NCI-H1930 (cell line): Measurements from ENCODE around the gene CDH23.

Experiments used
- DNase-seq, 2 experiments: peaks; one replicate each; lab custom pipeline; 2025; lab: John Stamatoyannopoulos, UW

CDH23 gene

DNA sequence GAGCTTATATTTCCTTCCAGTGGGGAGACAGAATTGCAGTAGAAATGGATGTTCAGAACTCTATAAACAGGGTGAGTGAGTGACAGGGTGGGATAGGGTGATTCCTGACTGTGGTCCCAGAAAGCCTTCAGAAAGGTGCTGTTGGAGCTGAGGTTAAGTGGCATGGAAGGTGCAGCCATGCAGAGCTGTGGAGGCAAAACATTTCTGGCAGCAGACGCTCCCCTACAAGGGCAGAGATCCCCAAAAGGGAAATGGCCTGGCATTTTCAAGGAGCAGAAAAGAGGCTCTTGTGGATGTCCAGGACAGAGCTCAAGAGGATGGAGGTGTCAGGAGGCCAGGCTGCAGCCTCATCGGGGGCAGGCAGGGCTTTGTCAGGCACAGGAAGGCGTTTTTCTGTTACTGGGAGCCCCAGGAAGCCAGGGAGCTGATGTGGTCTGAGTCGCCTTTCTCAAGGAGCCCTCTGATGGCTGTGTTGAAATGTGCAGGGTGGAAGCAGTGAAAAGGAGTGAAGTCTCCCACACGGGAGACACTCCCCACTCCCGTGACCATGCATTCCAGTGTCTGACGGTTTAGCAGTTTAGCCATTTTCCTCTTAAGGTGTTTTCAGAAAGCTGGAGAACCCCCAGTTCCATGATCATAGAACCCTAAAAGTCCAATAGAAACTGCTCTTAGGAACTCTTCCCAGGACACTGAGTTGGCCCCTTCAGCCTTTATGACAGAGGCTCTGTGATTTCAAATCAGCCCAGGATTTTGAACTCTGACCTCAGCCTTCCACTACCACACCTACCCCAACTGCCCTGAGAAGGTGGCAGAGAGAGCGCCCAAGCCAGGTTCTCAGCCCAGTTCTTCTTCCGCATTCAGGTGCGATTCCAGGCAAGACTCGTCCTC, 226.6 kb downstream of the CDH23 start:
- no peak for DNase-seq

DNA sequence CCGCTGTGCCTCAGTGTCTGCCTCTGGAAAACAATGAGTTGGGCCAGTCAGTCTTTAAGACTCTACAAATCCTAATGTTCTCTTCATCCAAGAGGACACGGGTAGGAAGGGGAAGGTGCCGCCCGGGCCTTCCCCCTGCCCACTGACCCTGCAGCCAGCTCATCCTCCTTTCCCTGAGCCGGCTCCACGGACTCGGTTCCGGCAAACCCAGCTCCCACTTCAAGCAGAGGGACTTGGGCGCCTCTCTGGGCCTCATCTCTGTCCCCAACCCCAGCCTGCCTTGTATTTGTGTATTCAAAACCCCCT, 227.2 kb downstream of the CDH23 start:
- no peak for DNase-seq

DNA sequence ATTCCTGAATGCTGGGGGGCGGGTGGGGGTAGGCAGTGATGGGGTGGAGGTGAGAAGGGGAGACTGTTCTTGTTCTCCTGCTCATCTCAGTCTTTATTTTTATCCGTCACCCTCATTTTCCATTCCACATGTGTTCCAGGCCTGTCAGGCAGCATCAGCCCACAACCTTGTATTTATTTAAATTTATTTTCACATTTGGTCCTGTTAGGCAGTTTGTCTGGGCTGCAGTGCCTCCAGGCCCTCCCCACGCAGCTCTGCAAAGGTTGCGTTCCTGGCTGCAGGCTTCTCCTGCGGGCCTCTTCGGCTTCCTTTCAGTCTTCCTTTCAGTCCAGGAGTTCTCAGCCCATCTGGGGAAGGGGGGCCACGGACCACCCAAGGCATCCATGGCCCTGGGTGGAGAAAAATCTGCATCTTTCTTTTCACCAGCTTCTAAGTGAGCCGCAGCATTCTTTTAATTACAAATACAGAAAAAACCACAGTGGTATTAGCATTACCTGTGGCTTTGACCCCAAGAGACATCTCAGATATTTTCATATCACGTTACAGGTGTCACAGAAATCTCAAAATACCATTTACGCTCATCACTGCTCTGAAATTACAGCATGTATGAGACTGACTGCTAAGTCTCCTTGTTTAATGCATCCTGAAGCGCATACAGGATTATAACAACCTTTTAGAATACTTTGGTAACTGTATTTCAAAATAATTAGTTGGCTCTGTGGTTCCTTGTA, 228.9 kb downstream of the CDH23 start:
- no peak for DNase-seq

DNA sequence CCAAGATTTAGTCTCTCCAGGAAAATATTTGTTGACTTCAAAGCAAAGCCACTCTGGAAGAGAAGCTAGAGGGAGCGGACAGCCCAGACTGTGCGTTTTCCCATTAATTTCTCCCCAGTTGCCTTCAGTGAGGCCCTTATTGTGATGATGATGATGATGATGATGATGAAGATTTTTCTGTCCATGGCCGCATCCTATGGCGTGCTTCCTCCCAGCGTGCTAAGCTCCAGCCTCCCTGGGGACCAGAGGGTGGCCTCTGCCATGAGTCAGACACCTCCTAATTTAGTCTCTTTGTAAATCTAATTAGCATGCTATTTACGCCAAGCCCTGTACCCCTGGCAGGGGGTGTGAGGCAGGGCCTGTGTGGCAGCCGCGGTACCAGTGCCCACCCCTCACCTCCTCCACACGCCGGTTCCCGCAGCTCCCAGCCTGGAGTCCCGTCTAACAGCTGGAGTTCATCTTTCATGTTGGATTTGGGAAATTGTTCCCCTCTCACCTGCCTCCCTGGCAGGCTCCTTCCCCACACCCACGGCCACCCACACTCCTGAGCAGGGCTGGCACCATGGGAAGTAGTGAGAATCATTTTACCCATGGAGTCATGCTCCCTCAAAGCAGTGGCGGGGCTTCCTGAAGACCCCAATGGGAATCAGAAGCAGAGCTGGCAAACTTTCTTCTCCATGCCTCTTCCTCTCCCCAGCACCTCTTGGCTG, 230.7 kb downstream of the CDH23 start:
- DNase-seq = no peak

DNA sequence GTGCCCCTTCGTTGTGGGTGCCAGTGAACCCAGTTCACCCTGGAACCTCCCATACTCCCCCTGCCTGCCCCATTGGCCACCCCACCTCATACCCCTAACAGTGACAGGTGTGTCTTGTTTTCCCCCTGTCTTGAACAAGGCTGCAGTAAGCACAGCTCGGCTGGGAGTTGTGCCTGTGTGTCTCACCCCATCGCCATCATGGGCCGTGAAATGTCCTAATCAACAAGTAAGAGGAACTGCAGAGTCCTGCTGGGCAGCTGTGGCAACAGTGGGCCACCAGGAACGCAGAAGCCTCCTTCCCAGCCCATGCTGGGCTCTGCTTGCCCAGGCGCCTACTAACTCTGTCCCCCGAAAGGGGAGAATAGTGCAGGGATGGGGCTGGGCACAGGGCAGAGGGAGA, 231.2 kb downstream of the CDH23 start:
- no peak for DNase-seq

DNA sequence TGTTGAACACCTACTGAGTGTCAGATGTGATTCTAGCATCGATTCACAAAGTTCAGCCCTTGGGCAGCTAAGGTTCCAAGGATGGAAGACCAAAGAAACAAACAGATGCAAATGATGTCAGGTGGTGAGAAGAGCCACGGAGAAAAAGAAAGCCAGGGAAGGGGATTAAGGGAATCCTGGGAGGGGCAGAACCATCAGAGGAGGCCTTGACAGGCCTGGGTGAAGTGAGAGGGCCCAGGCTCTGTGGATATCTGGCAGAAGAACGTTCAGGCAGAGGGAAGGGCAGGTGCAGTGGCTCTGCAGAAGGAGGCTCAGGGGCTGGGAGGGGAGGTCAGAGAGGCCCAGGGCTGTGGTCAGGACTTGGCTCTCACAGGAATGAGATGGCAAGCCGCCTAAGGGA, 232.4 kb downstream of the CDH23 start:
- DNase-seq = no peak

DNA sequence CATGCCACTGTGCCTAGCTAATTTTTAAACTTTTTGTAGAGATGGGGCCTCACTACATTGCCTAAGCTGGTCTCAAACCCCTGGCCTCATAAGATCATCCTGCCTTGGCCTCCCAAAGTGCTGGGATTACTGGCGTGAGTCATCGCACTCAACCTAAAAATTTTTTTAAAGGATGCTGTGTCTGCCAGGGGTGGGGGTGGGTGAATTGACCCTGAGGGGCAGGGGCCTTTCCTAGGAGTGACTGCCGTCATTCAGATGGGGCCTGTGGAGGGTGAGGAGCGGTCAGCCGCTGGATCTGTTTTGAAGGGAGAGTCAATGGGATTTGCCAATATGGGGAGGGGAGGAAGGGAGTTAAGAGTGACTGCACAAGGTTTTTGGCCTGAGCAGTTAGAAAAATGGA, 233.4 kb downstream of the CDH23 start:
- no peak for DNase-seq

DNA sequence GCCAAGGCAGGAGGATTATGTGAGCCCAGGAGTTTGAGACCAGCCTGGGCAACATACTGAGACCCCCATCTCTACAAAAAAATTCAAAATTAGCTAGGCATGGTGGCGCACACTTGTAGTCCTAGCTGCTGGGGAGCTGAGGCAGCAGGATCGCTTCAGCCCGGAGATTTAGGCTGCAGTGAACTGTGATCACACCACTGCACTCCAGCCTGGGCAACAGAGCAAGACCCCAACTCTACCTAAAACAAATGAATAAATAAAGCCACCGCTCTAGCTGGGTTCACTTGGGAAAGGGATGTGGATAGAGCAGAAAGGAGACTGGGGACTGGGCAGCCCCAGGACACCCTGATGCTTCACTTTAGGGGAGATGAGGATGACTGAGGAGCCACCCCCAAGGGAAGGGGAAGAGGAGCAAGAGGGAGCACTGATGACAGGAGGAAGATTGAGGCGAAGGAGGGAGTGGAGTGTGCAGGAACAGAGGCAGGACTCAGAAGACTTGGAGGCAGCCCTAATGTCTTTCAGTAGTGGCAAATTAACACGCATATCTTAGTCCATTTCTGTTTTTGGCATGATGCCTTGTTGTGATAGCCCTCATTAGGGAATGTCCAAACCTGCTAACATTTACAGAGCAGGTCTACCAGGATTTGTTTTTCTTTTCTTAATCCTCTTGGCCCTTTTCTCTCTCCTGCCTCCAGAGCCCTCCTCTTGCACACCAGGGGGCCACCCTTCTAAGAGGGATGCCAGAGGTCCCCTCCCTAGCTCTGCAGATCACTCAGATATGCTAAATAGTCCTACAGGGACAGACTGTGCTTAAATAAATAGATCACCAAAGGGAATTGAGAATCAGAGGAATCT, 234.5 kb downstream of the CDH23 start:
- DNase-seq = no peak

DNA sequence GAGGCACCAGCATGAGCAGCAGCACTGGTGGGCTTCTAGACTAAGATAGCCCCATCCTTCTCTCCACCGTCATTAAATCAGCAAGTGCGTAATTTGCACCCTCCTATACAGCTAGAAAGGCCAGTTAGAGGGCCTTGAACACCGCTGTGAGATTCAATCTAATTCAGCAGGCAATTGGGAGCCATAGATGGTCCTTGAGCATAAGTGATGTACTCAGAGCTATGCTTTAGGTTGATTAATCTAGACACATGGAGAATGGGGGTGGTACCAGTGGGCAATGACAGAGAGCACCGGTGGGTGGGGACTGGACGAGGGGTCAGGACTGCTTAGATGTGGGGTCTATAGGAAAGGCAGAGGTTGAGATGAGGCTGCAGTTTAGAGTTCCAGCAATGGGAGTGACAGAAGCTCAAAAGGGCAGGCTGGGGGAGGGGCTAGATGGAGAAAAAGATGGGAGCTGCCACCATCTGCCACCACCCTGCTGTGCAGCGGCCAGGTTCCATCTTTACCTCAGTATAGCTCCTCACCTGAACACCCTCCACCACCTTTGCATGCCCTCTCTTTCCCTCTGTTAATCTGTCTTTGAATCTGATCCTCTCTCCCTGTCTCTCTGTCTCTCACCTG, 235.6 kb downstream of the CDH23 start:
- no peak for DNase-seq

DNA sequence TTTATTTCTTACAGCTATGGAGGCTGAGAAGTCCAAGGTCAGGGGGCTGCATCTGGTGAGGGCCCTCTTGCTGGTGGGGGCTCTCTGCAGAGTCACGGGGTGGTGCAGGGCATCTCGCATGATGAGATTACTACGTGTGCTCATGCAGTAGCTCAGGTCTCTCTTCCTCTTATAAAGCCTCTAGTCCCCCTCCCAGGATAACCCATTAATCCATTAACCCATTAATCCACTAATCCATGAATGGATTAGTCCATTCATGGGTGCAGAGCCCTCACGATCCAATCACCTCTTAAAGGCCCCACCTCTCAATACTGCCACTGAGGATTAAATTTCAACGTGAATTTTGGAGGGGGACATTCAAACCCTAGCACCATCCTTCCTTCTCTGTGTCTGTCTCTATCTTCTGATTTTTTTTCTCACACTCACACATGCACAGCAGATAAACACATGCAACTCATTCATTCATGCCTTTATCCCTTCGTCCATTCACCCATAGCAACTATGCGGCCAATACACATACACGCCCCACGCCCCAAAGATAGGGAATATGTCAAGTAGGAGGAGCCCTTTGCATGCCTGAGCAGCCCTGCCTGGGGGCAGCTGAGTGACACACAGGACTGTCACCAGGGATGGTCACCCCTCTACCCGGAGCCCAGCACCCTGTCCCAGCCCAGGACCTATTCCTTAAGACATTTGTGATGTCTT, 236.3 kb downstream of the CDH23 start:
- DNase-seq = no peak

DNA sequence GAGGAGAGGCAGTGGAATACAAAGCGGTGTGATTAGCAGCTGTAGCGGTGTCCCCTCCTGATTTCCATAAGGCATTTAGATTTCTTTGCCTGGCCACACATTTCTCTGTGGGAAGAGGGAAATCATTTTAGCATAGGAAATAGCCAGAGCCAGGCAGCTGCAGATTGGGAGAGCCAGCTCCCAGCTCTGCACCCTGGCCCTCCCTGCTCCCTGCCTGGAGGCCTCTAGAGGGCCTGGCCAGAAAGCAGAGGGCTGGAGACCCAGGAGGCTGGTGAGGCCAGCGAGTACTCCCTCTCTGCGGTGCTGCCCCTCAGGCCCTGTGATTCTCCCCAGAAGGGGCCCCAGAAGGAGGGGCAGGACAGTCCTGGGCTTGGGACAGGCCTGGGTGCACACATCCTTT, 237.2 kb downstream of the CDH23 start:
- DNase-seq = no peak

DNA sequence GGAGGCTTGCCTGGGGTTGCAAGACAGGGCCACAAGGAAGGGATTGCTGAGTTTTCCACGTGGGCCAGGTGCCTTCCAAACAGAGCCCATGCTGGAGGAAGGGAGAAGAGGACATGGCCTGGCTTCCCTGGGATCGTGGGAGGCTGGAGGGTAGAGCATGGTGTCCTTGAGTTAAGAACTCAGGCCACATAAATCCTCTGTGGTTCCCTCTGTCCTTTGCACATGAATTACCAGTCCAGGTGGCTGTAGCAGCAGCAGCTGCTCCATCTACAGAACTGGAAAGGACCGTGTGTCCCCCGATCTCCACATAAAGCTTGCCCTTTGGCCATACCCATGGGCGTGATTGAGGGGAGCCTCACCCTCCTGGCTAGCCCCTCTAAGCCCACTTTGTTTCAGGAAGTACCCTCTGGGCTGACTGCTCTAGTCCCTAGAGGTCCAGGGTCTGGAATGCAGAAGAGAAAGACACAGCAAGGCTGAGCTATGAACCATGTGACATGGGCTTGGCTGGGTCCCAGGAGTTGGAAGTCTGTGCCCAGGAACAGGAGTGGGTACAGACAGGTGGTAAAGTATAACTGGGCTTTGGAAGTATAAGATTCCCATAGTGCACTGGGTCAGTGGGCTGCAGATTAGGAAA, 237.9 kb downstream of the CDH23 start:
- DNase-seq = no peak

DNA sequence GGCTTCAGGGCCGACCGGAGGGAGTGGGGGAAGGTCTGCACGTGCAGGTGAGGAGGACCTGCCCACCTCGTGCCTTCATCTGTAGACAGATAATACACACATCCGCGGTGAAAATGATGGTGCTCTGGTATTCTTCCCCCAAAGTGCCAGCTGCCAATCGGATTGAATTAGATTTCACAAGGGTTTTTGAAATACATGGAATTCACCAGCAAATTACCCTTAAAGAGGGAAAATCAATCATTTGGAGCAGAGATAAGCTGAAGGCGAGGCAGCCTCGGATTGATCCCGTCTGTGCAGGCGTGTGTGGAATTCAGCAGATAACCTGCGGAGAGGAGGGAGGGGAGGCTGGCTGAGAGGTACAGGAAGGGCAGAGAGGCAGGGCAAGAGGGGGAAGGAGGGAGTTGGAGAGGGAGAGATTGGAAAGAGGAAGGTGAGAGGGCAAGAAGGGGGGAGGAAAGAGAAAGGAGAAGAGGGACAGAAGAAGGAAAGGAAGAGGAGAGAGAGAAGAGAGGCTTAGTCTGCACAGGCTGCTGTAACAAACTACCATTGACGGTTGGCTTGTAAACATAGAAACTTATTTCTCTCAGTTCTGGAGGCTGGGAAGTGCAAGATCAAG, 238.6 kb downstream of the CDH23 start:
- DNase-seq = no peak

DNA sequence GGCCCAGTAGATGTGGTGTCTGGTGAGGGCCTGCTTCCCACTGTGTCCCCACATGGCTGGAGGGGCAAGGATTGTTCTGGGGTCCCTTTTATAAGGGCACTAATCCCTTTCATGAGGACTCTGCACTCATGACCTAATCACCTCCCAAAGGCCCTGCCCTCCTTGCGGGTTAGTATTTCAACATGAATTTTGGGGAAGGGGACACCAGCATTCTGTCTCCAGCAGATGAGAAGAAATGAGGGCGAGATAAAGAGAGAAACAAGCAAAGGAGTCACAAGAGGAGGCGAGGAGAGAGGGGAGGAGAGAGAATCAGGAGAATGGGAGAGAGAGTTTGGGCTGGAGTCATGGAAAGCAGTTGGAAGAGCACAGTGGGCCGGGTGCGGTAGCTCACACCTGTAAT, 239.1 kb downstream of the CDH23 start:
- no peak for DNase-seq

DNA sequence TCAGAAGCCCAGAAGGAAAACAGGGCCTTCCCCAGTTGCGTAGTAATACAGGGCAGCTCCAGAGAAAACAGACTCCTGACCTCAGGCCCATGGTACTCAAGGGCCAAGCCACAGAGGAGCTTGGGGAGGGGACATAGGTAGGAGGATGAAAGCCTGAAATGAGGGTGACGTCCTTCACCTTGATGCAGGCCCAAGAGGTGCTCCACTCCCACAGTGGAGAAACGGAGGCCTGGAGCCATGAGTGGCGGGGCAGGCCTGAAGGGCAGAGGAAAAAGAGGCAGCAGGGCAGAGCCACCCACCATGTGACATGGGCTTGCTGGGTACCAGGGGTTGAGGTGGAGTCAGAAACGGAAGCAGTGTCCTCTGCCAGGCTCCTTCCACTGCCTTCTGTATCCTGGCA, 239.9 kb downstream of the CDH23 start:
- DNase-seq = no peak

DNA sequence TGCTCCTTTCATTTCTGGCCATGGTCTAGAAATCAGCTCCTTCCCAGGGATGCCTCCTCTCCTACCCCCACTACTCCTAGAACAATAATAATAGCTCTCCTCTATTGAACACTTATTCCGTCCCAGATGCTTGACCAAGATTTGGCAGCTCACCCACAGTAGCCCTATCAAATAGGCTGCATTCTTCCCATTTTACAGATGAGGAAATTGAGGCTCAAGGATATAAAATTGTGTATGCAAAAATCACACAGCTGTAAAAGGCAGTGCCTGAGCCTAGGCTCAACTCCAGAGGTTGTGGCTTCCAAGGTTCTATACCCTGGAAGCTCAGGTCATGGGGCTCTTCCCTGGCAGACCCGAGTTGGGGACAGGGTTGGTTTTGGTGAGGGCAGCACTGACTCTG, 240.6 kb downstream of the CDH23 start:
- no peak for DNase-seq

DNA sequence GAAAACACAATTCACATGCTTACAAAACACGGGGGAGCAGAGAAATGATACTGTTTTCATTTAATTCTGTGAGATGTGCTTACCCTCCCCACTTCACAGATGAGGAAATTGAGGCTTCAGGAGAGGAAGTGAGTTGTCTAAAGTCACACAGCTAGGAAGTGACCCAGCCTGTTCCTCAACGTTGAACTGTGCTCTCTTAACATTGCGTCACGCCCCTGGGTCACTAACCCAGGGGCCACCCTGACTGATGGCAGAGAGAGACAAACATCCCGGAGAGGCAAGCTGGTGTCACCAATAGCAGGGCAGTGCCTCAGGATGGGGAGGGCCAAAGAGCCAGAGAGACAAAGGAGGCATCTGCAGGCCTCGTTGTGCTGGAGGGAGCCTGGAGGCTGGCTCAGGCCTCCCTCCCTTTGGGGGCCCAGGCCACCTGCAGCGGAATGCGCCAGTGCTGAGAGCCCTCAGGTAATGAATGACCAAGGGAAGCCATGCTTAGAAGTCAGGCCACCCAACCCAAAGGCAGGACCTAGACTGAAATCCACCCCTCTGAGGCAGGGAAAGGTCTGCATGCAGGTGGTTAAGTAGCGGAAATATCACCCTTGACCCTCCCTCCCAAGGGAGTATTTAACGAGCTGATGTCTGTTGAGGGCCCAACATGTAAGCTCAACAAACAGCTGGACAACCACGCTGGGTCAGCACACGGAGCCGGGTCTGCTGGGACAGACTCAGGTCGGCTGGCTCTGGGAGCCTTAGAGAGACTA, 241.5 kb downstream of the CDH23 start:
- no peak for DNase-seq

DNA sequence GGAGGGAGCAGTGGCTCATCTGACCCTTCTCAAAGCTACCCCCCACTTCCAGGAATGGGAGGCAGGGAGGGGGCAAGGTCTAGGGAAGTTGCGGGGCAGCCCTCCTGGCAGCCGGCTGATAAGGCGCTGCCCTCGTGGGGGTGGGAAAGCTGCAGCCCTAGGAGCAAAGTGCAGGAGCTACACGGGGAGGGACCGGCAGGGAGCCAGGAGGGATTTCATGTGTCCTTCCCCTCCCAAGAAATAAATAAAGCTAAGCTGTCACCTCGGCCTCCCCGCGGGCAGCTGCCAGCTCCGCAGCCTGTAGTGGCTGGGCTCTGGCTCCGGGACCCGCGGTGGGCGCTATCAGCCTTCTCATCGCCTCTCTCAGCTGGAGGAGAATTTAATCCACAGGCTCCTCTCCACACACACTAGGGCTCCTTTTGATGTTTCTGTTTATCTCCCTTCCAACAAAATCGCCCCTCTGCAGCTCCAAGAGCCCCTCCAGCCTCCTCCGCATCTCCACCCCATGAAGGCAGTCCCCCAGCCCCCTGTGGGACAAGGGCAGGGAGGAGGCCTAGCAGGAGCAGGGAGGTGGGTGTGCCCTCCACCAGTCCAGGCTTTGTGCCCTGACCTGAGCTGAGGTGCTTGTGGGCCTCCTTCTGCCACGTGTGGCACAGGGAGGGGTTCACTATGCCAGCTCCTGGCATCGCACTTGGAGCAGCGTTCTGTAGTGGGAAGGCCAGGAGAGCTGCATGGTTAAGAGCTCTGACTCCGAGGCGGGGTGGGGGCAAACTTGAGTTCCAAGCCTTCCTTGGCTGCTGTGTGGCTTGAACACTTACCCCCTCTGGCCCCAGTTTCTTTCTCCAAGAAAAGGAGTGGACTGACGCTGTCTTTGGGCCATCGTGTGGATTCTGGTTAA, 242.4 kb downstream of the CDH23 start:
- no peak for DNase-seq
